Measurements from ENCODE around the gene PRRT4.
A peak's percentile ranks its signal among the peaks of the same experiment; 100 is the strongest.

Gene PRRT4
- total RNA-seq = 0 to 0.73 (median 0.23) reads per million in 4 experiments

DNA sequence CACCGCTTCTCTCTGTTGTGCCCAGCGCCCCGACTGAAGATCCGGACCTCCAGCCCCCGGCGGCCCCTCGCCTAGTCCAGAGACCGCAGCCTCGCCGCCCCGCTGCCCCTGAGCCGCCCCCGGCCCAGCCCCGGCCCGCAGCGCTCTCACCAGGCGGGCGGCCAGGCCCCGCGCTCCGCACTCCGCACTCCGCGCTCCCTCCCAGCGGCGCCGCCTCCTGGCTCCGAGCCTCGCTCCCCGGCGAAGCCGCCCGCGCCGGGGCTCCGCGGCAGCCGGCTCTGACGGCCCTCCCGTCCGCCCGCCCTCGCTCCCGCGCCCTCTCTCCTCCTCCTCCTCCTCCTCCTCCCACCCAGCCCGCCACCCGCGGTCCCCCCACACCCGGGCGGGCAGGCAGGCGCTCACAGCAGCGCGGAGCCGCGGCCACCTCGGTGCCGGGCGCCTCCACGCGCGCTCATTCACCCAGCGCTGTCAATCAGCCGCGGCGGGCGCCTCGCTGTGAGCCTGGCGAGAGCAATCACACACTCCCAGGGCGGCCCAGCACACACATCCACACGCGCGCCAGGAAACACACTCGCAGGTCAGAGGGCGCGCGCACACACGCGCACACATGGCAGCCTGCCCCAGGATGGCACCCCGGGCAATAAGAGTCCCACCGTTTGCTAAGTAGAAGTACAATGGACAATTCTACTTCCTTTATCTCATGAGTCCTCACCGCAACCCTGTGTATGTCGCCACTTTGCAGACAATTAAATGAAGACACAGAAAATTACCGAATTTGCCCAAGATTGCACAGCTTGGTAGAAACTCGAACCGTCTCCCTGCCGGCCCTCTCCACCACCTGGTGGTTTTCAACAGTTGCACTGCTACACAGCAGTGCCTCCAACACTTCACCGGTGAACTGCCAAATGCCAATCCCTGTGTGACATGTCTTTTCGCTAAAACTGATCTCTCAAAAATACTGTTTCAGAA, at the start of gene PRRT4:
Gene PRRT4, minus strand, starts transcription at position 280 of the 969 bp plus-strand sequence.
- no peak for DNase-seq

DNA sequence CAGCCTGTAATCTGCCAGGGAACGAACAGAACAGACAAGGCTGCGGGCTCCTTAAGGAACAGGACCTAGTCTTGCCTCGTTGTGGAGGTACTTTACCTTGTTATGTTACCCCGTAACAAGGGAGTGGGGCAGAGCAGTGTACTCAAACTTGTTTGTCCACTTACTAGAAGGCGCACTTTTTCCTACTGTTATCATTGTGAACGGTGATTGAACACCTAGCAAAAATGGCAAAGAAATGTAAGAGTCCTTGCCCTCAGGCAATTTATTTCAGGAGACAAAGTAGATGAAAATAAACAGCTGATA, 48.9 kb upstream of the PRRT4 start:
- no peak for DNase-seq

DNA sequence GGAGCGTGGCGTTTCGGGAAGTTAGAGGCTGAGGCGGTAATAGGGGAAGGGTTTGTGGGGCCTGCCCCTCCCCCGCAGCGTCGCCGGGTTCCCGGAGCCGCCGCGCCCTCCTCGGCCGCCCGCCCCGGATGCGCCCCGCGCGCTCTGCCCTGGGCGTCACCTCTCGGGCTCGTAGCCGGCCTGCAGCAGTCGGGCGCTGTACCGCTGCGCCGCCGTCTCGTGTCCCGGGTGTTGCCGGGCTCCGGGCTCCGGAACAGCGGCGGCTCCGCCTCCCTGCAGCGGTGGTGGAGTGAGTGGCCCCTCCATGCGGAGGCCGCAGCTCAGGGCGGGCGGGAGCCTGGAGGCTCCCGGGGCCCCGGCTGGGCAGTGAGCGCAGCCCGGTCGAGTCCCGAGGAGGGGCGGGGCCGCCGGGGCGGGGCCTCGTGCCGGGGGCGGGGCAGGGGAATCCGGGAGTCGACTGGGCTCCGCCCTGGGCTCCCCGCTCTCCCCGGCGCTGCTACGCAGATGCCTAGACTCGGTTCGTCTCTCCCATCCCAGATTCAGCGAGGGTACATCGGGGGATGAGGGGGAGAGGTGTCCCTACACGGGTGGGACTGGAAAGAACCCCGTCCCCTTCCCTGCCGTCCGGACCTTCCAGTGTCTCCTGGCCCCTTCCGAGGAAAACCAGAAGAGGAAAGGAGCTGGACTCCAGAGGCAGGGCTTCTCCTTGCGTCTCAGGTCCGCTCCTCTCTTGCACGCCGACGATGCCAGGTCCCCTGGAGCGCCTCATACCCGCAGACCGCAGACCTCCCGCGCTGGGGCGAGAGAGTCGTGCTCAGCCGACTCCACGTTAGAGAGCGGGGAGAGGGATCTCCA, 48.3 kb upstream of the PRRT4 start, which contains the start of gene IMPDH1:
Gene IMPDH1, minus strand, starts transcription at position 387 of the 855 bp plus-strand sequence. Its CDS starts 81 bp downstream, at position 306.
- peak; percentile 84 for DNase-seq

DNA sequence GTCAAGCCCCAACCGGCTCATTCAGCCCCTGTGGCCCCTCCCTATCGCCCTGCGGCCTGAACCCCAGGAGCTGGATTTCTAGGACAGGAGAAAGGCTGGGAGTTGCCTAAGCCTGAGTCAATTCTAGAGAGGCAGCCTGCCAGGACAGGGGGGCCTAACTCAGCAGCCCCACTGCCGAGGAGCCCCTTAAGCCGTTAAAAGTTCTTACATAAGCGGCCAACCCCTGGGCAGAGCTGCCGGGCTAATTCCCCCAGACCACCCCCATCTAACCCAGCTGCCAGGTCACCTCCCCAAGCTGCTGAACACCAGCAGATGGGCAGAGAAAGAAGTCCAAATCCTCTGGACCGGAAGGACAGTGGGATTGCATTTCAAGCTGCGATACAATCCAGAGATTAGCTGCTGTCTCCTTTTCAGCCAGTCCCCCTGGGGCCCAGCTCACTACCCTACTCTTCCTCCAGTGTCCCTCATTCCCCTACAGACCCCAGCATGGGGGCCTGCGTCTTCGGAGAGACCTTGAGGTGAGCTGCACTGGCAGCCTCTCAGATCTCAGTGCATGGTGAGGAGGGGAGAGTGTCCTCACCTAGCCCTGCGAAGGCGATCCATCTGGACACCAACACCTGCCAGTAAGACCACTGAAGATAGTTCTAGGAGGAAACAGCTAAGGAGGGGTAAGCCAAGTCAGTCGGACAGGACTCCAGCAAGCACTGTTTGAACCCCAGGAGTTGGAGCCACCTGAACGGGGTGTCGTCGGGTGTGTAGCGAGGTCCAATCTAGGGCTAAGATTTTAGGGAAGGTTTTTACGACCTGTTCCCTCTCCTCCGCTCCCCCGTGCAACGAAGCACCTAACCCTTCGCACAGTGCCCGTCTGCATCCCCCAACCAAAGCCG, 47.5 kb upstream of the PRRT4 start:
- DNase-seq = no peak

DNA sequence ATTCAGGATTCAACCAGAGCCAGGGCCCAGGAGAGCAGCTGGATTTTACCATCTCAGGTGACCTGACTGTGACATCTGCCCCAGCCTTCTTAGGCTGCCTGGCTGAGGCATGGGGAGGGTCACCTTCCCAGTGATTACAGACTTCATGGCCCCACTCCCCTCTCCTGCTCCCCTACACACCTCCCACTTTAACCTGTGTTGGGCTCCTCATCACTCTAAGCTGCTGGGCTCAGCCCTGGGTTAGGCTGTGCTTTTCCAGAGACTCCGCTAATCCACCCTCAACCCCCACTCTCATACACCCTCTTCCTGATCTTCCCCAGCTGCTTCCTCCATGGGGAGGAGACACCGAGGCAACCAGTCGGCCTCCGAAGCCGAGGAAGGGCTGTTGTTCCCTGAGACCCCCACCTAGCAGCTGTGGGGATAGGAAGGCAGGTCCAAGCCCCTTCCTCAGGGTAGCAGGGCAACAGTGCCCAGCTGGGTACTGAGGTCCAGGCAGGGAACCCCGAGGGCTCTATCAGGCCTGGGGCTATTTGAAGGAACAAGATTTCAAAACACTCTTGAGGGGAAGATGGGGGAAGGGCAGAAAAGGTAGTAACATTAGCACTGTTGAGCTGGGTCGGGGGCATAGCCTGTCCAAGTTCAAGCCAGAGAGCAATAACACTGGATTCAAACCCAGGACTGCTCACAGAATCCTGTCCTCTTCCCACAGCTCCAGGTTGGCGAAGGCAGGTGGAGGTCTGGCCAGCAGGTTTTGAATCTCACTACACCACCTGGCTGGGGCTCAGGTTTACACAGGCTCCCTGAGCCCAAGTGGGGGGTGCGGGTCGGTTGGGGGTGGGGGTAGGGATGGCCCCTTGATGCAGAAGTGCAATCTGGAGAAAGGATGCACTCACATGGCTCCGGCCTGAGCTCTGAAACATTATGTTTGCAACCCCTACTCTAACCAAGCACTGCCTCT, 46.5 kb upstream of the PRRT4 start:
- no peak for DNase-seq

DNA sequence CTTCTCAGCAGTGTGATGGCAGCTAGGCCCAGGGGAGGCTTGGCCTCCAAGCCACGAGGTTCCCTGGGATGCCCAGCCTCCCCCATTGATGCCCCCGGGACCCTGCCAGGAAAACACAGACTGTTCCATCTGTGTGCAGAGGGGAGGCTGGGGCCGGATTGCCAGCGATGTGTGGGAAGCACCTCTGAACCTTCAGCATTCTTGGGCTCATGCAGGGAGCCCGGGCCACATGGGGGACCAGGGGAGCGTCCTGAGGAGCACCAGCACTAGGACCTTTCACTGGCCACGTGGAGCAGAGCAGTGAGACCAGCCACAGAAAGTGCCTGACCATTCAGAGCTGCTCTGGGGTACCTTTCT, 45.7 kb upstream of the PRRT4 start:
- no peak for DNase-seq

DNA sequence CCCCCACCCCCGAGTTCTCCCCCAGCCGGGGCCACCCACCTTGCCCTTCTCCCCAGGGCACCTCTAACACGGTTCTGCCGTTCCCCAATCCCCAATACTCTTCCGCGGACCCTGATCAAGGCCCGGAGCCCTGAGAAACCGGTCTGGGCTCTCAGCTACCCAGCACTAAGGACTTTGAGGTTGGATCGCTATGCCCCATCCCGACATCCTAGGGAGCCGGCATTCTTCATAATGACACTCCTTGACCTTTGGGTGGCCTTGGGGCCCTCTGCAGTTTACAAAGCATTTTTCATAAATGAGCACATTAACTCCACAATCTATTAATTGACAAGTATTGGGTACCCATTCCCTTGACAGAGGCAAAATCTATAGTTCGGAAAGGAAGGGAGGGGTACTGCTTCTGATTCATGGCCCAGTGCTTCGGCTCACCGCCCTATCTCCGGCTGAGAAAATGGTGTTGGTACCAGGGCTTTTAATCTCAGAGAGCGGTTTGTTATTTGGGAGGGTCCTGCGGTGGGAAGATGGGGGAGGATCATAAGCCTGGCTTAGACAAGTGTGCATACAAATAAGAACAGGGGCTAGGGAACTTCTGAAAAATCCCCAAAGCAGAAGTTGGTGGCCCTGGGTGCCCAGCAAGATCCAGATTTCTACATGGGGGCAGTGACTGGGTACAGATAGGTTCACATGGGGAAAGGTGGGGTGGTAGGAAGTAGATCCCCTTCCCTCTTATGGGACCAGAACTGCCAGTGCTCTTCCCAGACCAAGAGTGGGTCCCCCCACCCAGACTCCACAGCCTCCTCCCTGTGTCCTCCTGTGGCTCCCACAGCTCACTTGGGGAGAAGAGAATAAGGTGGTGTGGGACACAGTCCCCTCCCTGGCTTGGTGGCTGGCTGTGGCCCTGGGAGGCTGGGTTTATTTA, 45.1 kb upstream of the PRRT4 start:
- no peak for DNase-seq

DNA sequence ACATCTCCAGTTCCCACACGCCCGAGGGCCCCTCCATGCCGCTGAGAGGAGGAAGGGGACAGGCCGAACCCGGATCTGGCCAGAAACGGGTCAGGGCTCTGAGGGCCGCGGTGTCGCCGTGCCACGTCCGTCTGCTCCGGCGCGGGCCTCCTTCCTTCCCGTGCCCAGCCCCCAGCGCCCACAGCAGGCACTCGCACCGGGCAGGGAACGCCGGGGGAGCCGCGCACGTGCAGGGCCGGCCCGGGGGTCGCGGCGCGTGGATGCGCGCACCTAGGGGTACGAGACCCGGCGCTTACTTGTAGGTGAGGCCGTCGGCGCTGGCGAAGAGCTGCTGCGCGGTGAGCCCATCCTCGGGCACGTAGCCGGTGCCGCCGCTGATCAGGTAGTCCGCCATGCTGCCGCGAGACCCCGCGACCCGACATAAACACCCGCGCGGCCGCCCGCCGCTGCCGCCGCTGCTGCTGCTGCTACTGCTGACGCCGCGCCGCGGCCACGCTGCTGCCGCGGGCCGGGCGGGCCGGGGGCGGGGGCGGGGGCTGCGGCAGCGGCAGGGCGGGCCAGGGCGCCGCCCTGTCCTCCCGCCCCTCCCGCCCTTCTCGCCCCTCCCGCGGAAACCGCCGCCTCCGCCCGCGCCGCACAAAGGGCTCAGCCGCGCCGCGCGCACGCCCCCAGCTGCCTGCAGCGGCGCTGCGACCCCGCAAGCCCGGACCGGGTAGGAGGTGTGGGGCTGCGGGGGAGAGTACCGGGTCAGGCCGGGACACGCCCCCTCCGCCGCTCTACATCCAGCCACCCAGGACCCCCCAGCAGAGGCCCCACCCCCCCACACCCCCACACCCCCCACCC, 44.2 kb upstream of the PRRT4 start:
- DNase-seq = peak; percentile 55

DNA sequence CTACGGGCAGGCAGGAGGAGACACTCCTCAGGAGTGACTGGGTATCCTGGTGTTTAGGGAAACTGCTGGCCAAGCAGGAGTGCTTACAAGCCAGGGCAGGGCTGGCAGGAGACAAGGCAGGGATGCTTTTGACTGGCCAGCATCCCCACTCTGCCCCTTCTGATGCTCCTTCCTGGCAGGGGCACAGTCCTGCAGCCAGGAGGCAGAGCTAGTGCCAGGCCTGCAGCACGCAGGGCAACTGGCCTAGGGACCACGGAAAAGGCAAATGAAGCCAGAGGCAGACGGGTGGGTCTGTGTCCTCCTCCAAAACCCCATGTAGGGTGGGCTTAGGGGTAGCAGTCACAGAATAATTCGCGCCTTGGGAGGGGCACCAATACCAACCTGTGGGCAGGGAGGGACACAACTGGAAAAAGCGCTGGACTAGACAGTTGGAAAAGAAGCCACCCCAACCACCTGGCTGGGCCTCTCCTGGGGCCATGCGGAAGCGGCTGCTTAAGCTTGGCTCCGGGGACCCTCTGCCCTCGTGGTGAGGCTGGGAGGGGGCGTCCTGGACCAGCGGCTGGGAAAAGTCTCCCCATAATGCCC, 43.5 kb upstream of the PRRT4 start:
- no peak for DNase-seq

DNA sequence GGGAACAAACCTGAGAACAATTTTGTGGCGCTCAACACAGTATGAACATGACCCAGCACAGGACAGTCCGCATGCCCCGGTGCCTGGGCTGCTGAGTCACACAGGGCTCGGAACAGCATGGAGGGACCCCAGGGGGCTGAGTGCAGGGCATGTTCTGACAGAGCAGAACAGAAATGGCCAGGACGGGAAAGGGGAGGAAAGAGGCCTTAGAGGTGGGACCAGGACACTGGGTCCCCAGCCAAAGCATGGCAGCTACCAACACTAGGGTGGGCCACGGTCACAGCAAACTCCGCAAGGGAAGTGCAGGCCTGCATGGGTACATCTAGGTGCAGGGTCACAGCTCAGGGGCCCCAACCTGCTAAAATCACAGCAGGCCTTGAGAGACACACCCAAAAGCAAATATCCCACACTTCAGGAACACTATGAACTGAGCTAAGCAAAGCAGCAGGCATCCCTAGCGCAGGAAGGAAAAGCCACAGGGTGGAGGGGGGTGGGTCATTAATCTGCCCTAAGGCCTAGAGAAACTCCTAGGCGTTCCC, 42.7 kb upstream of the PRRT4 start:
- no peak for DNase-seq

DNA sequence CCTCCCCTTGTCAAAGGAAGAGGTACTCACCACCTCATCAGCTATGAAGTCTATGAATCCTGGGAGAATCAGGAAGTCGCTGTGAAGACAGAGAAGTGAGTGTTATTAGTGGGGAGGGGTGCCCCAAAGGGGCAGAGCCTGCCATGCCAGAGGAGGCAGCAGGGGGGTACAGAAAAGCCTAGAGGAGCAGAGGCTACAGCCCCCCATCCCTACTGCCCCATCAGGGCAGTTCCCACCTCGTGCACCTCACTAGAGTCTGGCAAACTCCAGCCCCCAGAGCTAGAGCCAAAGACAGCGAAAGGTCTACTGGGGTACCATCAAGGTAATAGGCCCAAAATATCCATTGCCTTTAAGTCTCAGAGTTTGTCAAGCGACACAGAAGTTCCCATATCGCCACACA, 42.2 kb upstream of the PRRT4 start:
- no peak for DNase-seq

DNA sequence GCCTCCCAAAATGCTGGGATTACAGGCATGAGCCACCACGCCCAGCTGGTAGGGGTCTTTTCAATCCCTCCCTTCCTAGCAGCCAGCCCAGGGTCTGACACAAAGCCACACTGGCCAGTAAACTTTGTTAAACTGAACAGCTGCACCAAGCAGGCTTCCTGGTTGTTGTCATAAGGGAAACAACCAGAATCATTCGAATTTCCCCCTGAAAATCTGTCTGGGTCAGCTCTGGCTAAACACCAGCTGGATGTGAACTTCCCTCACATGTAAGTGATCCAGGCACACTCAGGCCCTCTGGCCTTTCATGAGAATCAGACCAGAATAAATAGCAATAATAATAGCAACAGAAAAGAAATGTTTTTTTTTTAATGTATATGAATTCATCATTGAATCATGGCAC, 40.9 kb upstream of the PRRT4 start:
- no peak for DNase-seq

DNA sequence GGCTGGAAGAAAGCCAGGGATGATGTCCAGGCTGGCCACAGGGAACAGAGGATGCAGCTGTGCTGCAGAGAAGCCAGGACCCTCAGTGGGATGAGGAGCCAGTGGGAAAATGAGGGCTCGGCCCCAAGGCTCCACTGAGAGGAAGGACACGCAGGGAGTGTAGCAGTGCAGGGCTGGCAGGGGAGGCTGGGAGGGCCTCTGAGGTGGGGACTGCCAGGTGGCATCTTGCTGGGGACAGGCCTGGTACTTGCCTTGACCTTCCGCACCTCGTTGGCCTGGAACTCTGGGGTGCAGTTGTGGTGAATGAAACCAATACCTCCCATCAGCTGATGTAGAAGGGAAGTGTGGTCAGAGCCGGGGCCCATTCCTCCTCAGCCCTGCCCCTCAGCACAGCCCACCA, 39.1 kb upstream of the PRRT4 start:
- DNase-seq = no peak

DNA sequence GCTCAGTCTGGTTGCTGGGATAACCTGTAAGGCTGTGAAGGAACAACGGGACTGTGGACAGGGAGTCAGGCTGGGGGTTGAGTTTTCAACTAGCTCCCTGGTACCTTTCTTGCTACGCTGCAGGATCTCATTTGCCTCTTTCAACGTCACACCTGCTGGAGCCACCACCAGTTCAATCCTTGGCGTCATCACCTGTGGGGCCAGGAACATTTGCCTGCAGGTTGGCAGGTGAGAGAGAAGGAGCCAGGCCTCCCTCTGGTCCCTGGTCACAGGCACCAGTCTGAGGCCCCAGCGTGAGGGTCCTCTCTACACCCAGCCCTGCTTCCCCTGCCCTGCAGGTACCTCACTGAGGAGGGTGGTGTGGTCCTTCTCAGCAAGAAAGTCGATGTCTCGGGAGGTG, 38.5 kb upstream of the PRRT4 start:
- DNase-seq = no peak

DNA sequence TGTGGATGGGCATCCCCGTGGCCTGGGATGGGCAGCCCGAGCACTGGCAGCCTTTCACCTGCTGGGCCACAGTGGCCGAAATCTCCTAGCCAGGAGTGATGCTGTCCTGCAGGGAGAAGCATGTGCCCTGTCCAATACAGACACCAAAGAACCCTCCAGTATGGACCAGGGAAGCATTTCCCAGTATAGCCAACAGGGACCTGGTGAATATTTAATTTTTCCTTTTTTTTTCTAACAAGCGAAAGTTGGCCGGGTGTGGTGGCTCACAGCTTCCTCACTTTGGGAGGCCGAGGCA, 37.3 kb upstream of the PRRT4 start:
- no peak for DNase-seq

DNA sequence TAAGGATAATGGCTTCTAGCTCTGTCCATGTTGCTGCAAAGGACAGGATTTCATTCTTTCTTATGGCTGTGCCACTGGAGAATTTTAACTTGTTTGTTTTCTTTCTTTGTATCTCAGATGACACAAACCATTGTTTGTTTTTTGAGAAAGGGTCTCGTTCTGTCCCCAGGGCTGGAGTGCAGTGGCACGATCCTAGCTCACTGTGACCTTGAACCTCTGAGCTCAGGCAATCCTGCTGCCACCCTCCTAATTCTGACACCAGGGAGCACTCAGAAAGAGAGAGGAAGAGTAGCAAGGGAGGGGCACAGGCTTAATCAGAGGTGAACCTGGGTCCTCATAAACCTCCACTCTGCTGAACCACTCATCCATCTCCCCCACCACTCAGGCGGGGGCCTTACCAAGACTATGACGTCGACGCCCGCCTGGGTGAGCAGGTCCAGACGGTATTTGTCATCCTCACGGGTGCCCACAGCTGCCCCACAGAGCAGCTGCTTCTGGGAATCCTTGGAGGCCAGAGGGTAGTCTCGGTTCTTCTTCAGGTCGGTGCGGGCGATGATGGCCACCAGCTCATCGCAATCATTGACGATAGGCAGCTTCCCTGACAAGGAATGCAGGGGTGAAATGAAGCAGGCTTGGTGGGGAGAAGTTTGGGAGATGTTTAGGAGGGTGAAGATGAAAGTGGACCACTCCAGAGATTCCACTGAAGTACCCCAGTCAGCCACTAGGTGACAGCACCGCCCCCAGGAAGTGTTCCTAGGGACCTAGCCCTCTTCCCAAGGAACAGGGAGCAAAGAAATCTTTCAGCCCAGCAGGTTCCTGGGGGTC, 36.7 kb upstream of the PRRT4 start:
- DNase-seq = peak; percentile 18

DNA sequence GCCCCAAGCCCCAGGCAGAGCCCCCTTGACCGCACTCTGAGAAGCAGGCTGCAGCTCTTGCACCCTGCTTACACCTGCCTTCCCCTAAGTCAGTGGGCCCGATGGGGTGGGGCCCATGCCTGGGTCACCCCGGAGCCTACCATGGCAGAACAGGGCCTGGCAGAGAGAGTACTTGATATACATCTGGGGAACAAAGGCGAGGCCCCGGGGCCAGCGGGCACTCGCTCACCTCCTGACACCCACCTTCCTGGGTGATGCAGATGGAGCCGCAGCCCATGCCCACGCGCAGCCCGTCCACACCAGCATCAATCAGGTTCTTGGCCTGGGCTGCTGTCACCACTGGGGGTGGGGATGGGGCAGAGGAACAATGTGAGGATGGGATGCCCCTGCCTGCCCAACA, 34.9 kb upstream of the PRRT4 start:
- DNase-seq = no peak

DNA sequence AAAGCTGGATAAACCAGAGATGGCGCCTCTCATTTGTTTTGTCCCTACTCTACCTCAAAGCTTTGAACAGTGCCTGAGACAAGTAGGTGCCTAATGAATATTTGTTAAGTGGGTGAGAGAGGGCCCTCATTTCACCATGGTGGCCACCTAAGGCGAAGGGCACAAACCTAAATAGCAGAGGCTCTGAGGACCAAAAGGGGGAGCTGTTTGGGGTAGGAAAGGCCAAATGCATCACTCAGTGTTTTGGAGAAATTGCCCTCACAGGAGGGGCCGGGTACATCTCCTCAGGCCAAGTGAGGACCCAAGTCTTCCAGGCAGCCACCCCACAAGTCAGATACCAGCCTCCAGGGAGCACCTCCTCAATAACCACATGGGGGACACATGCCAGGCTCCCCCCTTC, 34.3 kb upstream of the PRRT4 start:
- DNase-seq = no peak

All from effector CD8-positive, alpha-beta T cell (primary cell).